Measurements from ENCODE around the gene SDR39U1.
"Not testable (repeated sequence)": the region's sequence is repeated elsewhere in the genome, so short reads cannot be mapped to it uniquely, and the experiment has no call there.

SDR39U1 gene

DNA sequence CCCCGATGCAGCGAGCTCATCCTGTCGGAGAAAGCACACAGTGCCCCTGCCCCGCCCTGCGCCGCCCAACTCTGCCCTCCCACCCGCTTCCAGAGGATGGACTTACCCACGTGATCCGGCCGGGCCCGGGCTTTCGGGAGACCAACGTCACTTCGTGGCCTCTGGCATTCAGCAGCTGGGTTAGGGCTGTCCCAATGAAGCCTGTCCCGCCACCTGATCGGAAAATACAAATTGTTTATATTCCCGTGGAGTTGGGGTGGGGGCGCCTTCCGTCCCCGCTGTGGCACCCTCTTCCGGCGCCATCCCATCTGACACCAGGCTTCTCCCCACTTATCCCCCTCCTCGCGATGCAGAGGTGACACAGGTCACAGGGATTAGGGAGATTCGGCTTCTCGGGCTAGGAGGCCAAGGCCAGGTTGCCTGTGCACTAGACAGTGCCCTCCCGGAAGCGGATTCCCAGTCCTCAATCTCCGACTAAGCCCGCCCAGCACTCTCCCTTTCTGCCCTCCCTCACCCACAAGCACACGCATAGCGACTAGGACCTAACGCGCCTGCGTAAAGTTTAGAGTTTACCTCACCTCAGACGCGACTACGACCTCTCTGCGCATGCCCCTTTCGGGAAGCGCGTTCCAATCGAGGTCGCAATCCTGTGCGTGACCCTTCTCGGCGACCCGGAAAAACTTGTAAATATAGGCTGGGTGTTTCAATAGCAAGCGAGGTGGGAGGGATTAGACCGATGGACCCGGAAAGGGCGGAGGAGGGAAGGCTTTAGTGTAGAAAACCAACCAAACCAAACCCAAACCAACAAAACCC, at the start of gene SDR39U1:
Gene SDR39U1 (minus strand): TSS at position 537 of the 813 bp plus-strand sequence. CDS start 7 bp downstream, at position 530.
- DNase-seq = peak; percentile 96

DNA sequence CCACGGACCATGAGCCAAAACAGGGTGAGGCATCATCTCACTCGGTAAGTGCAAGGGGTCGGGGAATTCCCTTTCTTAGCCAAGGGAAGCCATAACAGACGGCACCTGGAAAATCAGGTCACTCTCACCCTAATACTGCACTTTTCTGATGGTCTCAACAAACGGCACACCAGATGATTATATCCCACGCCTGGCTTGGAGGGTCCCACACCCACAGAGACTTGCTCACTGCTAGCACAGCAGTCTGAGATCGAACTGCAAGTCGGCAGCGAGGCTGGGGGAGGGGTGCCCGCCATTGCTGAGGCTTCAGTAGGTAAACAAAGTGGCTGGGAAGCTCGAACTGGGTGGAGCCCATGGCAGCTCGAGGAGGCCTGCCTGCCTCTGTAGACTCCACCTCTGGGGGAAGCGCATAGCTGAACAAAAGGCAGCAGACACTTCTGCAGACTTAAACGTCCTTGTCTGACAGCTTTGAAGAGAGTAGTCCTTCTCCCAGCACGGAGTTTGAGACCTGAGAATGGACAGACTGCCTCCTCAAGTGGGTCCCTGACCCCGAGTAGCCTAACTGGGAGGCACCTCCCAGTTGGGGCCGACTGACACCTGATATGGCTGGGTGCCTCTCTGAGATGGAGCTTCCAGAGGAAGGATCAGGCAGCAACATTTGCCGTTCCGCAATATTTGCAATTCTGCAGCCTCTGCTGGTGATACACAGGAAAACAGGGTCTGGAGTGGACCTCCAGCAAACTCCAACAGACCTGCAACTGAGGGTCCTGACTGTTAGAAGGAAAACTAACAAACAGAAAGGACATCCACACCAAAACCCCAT, 49.2 kb upstream of the SDR39U1 start:
- DNase-seq = not testable (repeated sequence)

GRCh38 chr14:24483604-24484252, 41.2 kb upstream of the SDR39U1 start:
- no peak for DNase-seq

DNA sequence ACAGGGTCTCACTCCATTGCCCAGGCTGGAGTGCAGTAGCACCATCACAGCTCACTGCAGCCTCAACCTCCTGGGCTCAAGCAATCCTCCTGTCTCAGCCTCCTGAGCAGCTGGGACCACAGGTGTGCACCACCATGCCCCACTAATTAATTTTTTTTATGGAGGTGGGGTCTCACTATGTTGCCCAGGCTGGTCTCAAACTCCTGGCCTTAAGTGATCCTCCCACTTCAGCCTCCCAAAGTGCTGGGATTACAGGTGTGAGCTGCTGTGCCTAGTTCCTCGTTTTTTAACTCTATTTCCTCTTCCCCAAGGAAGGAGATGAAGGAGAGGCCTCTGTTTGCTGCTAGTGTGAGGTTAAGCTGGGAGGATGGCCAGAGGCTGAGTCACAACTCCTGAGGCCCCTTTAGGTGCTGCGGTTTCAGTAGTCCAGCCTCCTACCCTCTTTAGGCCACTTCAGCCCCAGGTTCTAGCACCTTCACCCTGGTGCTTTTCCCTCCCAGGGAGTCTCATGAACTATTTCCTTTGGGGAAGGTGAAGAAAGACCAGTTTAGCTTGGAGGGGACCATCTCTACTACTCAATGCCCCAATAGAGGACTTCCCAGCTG, 40.2 kb upstream of the SDR39U1 start:
- not testable (repeated sequence) for DNase-seq

- DNase-seq = peak; percentile 14
These were observed 39.2 kb upstream of the SDR39U1 start for GRCh38 chr14:24481622-24482324.

DNA sequence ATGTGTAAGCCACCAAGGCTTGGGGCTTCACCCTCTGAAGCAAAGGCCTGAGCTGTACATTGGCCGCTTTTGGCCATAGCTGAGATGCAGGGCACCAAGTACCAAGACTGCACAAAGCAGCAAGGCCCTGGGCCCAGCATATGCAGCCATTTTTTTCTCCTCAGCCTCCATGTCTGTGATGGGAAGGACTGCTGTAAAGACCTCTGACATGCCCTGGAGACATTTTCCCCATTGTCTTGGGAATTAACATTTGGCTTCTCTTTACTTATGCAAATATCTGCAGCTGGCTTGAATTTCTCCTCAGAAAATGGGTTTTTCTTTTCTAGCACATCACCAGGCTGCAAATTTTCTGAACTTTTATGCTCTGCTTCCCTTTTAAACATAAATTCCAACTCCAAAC, 37.4 kb upstream of the SDR39U1 start:
- DNase-seq = not testable (repeated sequence)

DNA sequence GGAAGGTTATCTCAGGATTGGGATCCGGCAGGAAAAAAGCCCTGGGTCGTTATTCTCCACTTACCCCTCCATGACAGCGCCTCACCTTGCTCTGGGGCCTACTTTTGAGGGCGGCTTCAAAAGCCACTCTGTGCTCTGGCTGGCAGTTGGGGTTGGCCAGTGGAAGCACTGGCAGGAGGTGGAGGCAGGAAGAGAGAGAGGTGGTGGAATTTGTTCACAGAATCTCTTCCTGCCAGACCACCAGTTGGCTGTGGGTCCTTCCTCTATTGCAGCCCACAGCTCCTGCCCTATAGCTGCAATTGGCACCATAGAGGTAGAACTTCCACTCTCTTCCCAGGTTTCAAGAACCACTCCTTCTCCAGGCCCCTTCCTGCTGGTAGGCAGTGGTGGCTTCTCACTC, 32.7 kb upstream of the SDR39U1 start:
- DNase-seq = no peak

DNA sequence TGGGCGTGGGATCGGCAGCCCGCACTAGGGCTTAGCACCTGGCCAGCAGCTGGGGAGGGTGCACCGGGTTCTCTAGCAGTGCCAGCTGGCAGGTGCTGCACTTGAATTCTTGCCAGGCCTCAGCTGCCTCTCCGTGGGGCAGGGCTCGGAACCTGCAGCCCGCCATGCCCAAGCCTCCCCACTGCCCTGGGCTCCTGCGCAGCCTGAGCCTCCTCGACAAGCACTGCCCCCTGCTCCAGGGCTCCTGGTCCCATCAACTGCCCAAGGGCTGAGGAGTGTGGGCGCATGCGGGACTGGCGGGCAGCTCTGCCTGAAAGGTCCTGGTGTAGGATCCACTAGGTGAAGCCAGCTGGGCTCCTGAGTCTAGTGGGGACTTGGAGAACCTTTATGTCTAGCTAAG, 30.6 kb upstream of the SDR39U1 start:
- DNase-seq = no peak

- not testable (repeated sequence) for DNase-seq
These were observed 27.9 kb upstream of the SDR39U1 start for GRCh38 chr14:24470450-24470849.

DNA sequence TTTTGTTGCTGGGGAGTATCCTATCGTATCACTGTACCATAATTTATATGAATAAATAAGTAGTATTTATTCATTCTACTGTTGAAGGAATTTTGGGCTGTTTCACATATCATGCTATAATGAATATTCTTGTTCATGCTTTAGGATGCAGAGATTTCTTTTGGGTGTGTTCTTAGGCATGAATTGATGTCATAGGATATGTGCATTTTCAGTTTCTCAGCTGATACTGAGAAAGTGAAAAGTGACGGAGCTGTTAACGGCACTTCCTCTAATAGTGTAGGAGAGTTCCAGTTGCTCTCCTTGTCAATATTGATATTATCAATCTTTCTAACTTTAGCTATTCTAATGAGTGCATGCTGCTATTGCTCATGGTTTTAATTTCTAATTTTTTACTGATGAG, 23.2 kb upstream of the SDR39U1 start:
- no peak for DNase-seq

GRCh38 chr14:24465368-24465767, 22.8 kb upstream of the SDR39U1 start:
- no peak for DNase-seq

DNA sequence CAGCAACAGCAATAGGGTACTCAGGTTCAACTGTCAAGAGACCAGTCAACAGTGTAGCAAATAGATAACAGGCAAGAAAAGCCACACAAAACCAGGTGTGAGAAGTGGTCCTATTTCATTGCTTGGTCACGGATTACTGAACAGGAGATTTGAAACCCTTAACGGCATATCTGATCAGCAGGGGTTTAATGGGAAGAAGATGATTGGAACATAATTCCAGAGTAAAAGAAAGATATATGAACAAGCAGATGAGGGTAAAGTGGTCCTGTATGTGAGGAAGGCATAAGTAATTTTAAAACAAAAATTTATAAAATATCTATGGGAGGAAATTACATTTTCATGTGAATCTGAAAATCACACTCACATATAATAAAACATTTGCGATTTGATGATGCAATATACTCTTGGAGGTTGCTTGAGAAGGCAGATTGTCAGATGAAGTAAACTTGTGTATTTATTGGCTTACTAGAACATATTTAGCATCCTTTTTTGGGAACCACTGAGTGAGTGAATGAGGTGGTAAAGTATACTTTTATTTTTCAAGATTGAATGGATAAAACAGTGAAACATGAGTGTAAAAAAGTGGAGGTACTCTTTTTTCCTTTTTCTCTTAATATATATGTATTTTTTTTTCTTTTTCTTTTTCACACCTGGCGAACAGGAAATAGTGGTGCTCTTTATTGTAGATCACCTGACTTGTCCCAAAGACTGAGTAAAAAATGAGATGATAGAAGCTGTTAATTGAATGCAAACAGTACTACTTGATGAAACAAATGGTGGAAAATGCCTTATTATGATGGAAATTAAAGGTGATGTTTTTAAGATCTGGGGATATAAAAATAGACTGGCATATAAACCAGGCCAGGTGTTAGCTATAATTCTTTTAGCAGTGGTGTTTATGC, 21.6 kb upstream of the SDR39U1 start:
- no peak for DNase-seq

GRCh38 chr14:24463017-24463883, 20.7 kb upstream of the SDR39U1 start:
- no peak for DNase-seq

DNA sequence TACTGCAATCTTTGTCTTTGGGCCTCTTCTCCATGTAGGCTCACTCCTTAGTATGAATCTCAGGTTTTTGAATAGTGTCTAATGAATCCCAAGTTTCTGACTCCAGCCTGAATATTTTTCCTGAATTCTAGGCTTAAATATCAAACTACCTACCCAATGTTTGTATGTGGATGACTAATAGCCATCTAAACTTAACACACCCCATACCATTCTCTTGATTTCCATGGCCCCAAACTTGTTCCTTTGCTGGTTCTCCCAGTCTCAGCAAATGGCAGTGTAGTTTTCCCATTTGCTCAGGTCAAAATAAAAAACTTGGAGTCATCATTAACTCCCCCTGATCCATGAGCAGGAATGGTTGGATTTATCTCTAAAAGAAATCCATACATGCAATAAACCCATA, 18.8 kb upstream of the SDR39U1 start:
- DNase-seq = no peak

- DNase-seq = no peak
These were observed 16.8 kb upstream of the SDR39U1 start for GRCh38 chr14:24459331-24459730.

DNA sequence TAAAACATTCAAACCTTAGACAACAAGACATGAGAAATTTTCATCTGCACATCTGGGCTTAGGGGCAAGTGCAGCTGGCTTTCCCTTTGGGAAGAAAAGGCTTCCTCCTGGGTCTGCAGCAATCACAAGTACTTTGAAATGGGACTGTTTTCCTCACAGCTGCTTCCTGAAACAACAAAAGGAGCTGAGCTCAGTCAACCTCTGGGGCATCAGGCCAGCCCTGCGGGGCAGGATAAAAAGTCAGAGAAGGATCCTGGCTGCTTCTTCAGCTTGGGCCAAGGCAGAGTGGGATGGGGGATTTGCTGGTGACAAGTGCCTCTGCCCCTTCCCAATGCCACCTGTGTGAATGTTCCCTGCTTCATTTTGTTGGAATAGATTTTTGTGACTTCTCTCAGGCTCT, 16.2 kb upstream of the SDR39U1 start:
- no peak for DNase-seq

- no peak for DNase-seq
These were observed 14.4 kb upstream of the SDR39U1 start for GRCh38 chr14:24456980-24457379.

DNA sequence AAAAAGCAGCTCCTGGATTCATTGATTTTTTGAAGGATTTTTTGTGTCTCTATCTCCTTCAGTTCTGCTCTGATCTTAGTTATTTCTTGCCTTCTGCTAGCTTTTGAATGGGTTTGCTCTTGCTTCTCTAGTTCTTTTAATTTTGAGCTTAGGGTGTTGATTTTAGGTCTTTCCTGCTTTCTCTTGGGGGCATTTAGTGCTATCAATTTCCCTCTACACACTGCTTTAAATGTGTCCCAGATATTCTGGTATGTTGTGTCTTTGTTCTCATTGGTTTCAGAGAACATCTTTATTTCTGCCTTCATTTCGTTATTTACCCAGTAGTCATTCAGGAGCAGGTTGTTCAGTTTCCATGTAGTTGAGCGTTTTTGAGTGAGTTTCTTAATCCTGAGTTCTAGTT, 8.3 kb upstream of the SDR39U1 start:
- DNase-seq = not testable (repeated sequence)

GRCh38 chr14:24443053-24443665, 583 bp upstream of the SDR39U1 start:
- no peak for DNase-seq

DNA sequence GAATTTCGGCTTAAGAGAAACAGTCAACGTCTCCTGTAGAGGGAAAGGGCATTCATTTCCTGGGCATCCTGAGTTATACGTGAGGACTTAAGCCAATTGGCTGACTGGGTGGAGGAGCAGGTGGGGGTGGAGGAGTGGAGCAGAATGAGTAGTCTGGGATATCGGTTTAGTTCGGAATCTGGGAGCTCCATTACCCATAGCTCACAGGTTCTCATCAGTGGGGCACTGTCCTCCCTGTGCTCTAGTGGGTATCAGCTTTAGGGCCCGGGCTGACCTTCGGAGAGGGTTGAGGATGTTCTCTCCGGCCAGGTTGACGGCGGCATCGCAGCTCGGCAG, 704 bp downstream of the SDR39U1 start:
- DNase-seq = no peak
